K562 (cell line): ENCODE data around the gene ANKMY2. TPM values are rescaled to one million over a fixed set of nuclear protein-coding genes. Genes with fewer than 3 reads are reported as not detected.

Source experiments
- ATAC-seq: fragments of 200-7000 bp; cut with Tn5 transposase; 3 replicates; pipeline ENCODE4 v1.9.1; 2020; ENCODE audit warnings: moderate library complexity
- BruUV-seq: library from RNA; stranded (reverse); fragments of 400-500 nt; replicated peaks from 2 replicates; lab custom pipeline; 2021; lab: Mats Ljungman, UMichigan
- CTCF ChIA-PET: fragments of 300-600 bp; formaldehyde crosslinking; extraction: SDS; loops from one replicate; lab custom pipeline; 2021; ENCODE audit warnings: low intra/inter-chr PET ratio; lab: Yijun Ruan, JAX
- POLR2A ChIA-PET: fragments of 300-600, 350-650 bp; sonication (Branson Sonifier 250); formaldehyde crosslinking; extraction: SDS; loops from one replicate; lab custom pipeline; 2021; ENCODE audit warnings: antibody characterized with exemption, inconsistent platforms; lab: Yijun Ruan, JAX
- DNase-seq, 4 experiments: peaks; one replicate each; pipeline versions ENCODE4 v3.0.0 to v3.0.0-alpha.2; 2011 to 2018; ENCODE audit warnings: low spot score in 3 of 4, mixed read lengths in 3 of 4; ENCODE audit errors: extremely low read depth in 1 of 4
- FAIRE-seq: peaks from 2 replicates; lab custom pipeline; 2011; peaks lifted over from hg19 to GRCh38; lab: Jason Lieb, UNC
- H2AFZ ChIP-seq: 2 replicates; pipeline ENCODE4 v1.6.0; 2011; ENCODE audit warnings: low read depth, low read length, control low read depth, inconsistent platforms
- H3K27ac ChIP-seq: fragments of 200-600 bp; 3 replicates; pipeline ENCODE4 v1.8.0; 2011; ENCODE audit warnings: low read depth, mild to moderate bottlenecking, control low read depth, inconsistent platforms, low read length, moderate library complexity, mixed read lengths; ENCODE audit errors: extremely low read depth
- H3K27me3 ChIP-seq, 2 experiments: fragments of 300-600 bp in 1 of 2; 2 replicates in 1 of 2; 3 replicates in 1 of 2; pipeline versions ENCODE4 v1.6.0 to v1.8.0; 2011; ENCODE audit warnings: inconsistent platforms in 2 of 2, low read length in 2 of 2, mild to moderate bottlenecking in 1 of 2, mixed read lengths in 1 of 2, moderate library complexity in 1 of 2; ENCODE audit not compliant: control insufficient read depth in 2 of 2, insufficient read depth in 2 of 2
- H3K36me3 ChIP-seq: fragments of 300-600 bp; 3 replicates; pipeline ENCODE4 v1.8.0; 2011; ENCODE audit warnings: mild to moderate bottlenecking, low read length, inconsistent platforms; ENCODE audit not compliant: control insufficient read depth, insufficient read depth
- H3K4me1 ChIP-seq, 2 experiments: fragments of 200-600 bp in 1 of 2; replicated peaks in 1 of 2; 2 replicates in 1 of 2; 3 replicates in 1 of 2; pipeline versions ENCODE4 v1.5.1 to v1.8.0; 2011; ENCODE audit warnings: inconsistent platforms in 2 of 2, low read length in 2 of 2, mild to moderate bottlenecking in 1 of 2, mixed read lengths in 1 of 2, moderate library complexity in 1 of 2; ENCODE audit not compliant: control insufficient read depth in 2 of 2, insufficient read depth in 2 of 2
- H3K4me2 ChIP-seq: 2 replicates; pipeline ENCODE4 v1.6.1; 2011; ENCODE audit warnings: low read length, control low read depth, inconsistent platforms, mixed read lengths; ENCODE audit not compliant: insufficient read depth
- H3K4me3 ChIP-seq: fragments of 200-600 bp; sonication (generic), shearing (Covaris generic); 2 replicates; pipeline ENCODE4 v1.5.1; 2016; ENCODE audit warnings: control low read depth, inconsistent platforms
- H3K79me2 ChIP-seq: fragments of 200-600 bp; 3 replicates; pipeline ENCODE4 v1.8.0; 2011; ENCODE audit warnings: low read length, inconsistent platforms; ENCODE audit not compliant: control insufficient read depth, insufficient read depth
- H3K9ac ChIP-seq, 2 experiments: 2 replicates each; pipeline versions ENCODE4 v1.6.0 to v1.6.1; 2011; ENCODE audit warnings: low read depth in 2 of 2, low read length in 2 of 2, control low read depth in 1 of 2, inconsistent platforms in 1 of 2, mild to moderate bottlenecking in 1 of 2, mixed read lengths in 1 of 2; ENCODE audit not compliant: insufficient read depth in 1 of 2
- H3K9me1 ChIP-seq: one replicate; pipeline ENCODE4 v1.6.0; 2011; ENCODE audit warnings: inconsistent platforms, mild to moderate bottlenecking, low read length, moderate library complexity; ENCODE audit not compliant: control insufficient read depth, insufficient read depth
- H3K9me3 ChIP-seq: replicated peaks from 2 replicates; pipeline ENCODE4 v1.5.1; 2011; ENCODE audit warnings: low read depth, low read length, inconsistent platforms; ENCODE audit not compliant: control insufficient read depth, insufficient read depth
- H4K20me1 ChIP-seq: replicated peaks from 2 replicates; pipeline ENCODE4 v1.6.1; 2011; ENCODE audit warnings: low read length, inconsistent platforms, mixed read lengths; ENCODE audit not compliant: control insufficient read depth, insufficient read depth
- ARHGAP35 ChIP-seq: fragments of 450-650 bp; IDR thresholded peaks from 2 replicates; pipeline ENCODE4 v1.6.1; 2018; ENCODE audit not compliant: partially characterized antibody
- C11orf30 ChIP-seq: fragments of 450-650 bp; IDR thresholded peaks from 2 replicates; pipeline ENCODE4 v1.6.1; 2016; ENCODE audit warnings: low read depth, mild to moderate bottlenecking
- KAT7 ChIP-seq: sonication (generic); formaldehyde crosslinking; IDR thresholded peaks from 2 replicates; pipeline ENCODE4 v1.8.0; 2022; ENCODE audit warnings: missing genetic modification reagents, mild to moderate bottlenecking, borderline replicate concordance
- MAFG ChIP-seq: fragments of 450-650 bp; conservative IDR thresholded peaks from 2 replicates; pipeline ENCODE4 v1.6.1; 2016; ENCODE audit warnings: missing genetic modification characterization, missing compliant biosample characterization
- MAFK ChIP-seq: IDR thresholded peaks from 2 replicates; pipeline ENCODE4 v1.6.1; 2011; ENCODE audit warnings: low read length, improper control_type of control experiment
- NFATC3 ChIP-seq: fragments of 450-650 bp; IDR thresholded peaks from 2 replicates; pipeline ENCODE4 v1.6.1; 2017; ENCODE audit warnings: mild to moderate bottlenecking
- PCBP2 ChIP-seq: fragments of 200-400 bp; formaldehyde crosslinking; IDR thresholded peaks from 2 replicates; pipeline ENCODE4 v1.6.1; 2018; ENCODE audit warnings: low read length, low read depth, mild to moderate bottlenecking, moderate library complexity; ENCODE audit not compliant: poor library complexity, severe bottlenecking
- PRPF4 ChIP-seq: fragments of 200-400 bp; formaldehyde crosslinking; IDR thresholded peaks from one replicate; pipeline ENCODE4 v1.6.1; 2017; ENCODE audit warnings: low read length, low read depth, mild to moderate bottlenecking; ENCODE audit not compliant: insufficient read depth, poor library complexity, severe bottlenecking
- SAP30 ChIP-seq: fragments of 200-600 bp; sonication (generic); IDR thresholded peaks from 2 replicates; pipeline ENCODE4 v1.6.1; 2012; ENCODE audit warnings: borderline replicate concordance, low read depth, mild to moderate bottlenecking, moderate library complexity, low read length, control low read depth, inconsistent platforms; ENCODE audit not compliant: insufficient read depth, poor library complexity, severe bottlenecking
- SMARCE1 ChIP-seq: fragments of 450-650 bp; IDR thresholded peaks from 2 replicates; pipeline ENCODE4 v1.7.1; 2016; ENCODE audit warnings: mild to moderate bottlenecking
- TAF9B ChIP-seq: fragments of 450-650 bp; IDR thresholded peaks from 2 replicates; pipeline ENCODE4 v1.6.1; 2018; ENCODE audit warnings: mild to moderate bottlenecking; ENCODE audit not compliant: partially characterized antibody
- ZNF23 ChIP-seq: fragments of 250-450 bp; sonication (Bioruptor Pico); IDR thresholded peaks from 2 replicates; pipeline ENCODE4 v1.4.0; 2020; ENCODE audit warnings: mild to moderate bottlenecking
- ZNF316 ChIP-seq: fragments of 450-650 bp; IDR thresholded peaks from 2 replicates; pipeline ENCODE4 v1.6.1; 2016
- WGBS: fragments of 100-300 bp; shearing (Covaris generic); methylation state at CpG from one replicate; pipeline ENCODE4 v1.1.6; 2016; ENCODE audit warnings: low coverage, mixed read lengths; ENCODE audit not compliant: insufficient coverage; ENCODE audit errors: missing lambda C conversion rate; 5-methylcytosine and 5-hydroxymethylcytosine counted together
- in situ Hi-C: fragments of 300-500 bp; cut with MboI; formaldehyde crosslinking; loops from 4 replicates; pipeline ENCODE4 v1.15.0; 2018; ENCODE audit warnings: inconsistent platforms, mixed read lengths
- intact Hi-C: fragments of 100-400 bp; cut with micrococcal nuclease; formaldehyde crosslinking; loops from 2 replicates; pipeline ENCODE4 v1.14.2; 2022
- polyA plus RNA-seq, 8 experiments: library from polyadenylated mRNA; depleted of rRNA in 4 of 8; stranded (reverse) in 5 of 8; unstranded in 3 of 8; fragments of >200 nt; fragmentation: Nextera tagmentation in 2 of 8; fragmentation: Illumina TruSeq in 1 of 8; extraction: Ambion mirVana in 2 of 8; extraction: Trizol in 1 of 8; gene quantifications; 2 replicates each; pipeline versions ENCODE4 v1.2.1 to v1.2.3, GENCODE V29; 2011 to 2014; ENCODE audit warnings: inconsistent platforms in 1 of 8, missing spikeins in 1 of 8
- total RNA-seq, 7 experiments: library from RNA; depleted of rRNA in 6 of 7; stranded (reverse); fragments of >200 nt in 6 of 7; fragmentation: Illumina TruSeq in 2 of 7; extraction: Trizol in 2 of 7; gene quantifications; 2 replicates each; pipeline versions ENCODE4 v1.2.1 to v1.2.3, GENCODE V29; 2011 to 2021; ENCODE audit warnings: low replicate concordance in 1 of 7
- TF ChIP-seq, protein P1 (sequence below): sonication (generic); formaldehyde crosslinking; IDR thresholded peaks from 2 replicates; pipeline ENCODE4 v1.8.0; 2022; ENCODE audit warnings: missing genetic modification reagents, mild to moderate bottlenecking, moderate library complexity, borderline replicate concordance
- TF ChIP-seq, protein P2 (sequence below): fragments of 250-450 bp; sonication (Bioruptor Pico); IDR thresholded peaks from 2 replicates; pipeline ENCODE4 v1.6.1; 2021; ENCODE audit warnings: mild to moderate bottlenecking
- TF ChIP-seq, protein P3 (sequence below): fragments of 250-450 bp; sonication (Bioruptor Pico); IDR thresholded peaks from 2 replicates; pipeline ENCODE4 v1.4.0; 2020; ENCODE audit warnings: mild to moderate bottlenecking, moderate library complexity
- TF ChIP-seq, protein P4 (sequence below): fragments of 450-650 bp; IDR thresholded peaks from 2 replicates; pipeline ENCODE4 v1.6.1; 2017; ENCODE audit warnings: mild to moderate bottlenecking, moderate library complexity

ANKMY2 gene
- total and polyA plus RNA-seq, 9 of the 15 experiments (the other 6 are each of a cell fraction or from before 2014, with no cell fraction given), result 38.9 to 71.5 (median 48.8) TPM

DNA sequence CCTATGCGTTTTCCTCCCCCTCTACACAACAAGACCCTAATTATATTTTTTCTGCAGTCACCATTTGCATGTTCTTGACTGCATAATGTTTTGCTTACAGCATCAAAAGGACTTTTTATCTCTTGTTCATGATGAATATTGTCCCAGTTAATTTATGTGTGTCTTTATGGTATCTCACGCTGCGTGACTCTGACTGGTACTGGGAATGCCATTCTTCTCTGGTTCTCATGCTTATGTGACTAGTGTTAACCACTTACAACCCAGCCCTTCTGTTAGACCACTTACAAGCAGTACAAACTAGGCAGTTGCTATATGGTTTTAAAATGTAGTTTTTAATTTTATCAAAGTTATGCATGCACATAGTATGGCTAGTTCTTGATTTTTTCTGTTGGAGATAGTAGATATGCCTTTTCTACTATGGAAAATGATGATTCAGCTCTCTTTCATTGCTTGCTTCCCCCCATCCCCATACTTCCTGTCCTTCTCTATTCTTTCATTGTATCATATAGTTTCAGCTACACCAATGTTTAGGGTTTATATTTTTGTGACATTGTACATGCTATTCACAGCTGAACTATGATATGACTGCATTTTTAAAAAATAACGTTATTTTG lies 25.3 kb upstream of the ANKMY2 start:
- CTCF ChIA-PET, result no interaction called here
- DNase-seq (no peak), ATAC-seq (no peak), FAIRE-seq (no peak)
- BruUV-seq, result no TSS peak
- peaks cover 0 to 13% of the 10 kb centered on the region in 2 experiments; a peak in 3 of 5 replicates for H3K4me1 ChIP-seq
- no peak overlapping the region for H3K4me3 ChIP-seq
- in situ Hi-C loops (no loop called here), intact Hi-C loops (no loop called here)
- H3K9me3 ChIP-seq, result no peaks in the 10 kb centered on the region
- no peak overlapping the region for H3K27ac ChIP-seq
- H3K9ac ChIP-seq, result no peak overlapping the region
- peaks cover 84% of the 10 kb centered on the region for H3K79me2 ChIP-seq
- POLR2A ChIA-PET, result interaction anchor here (1.1 kb wide), 1 partner anchor 8 kb away, joined by 4 read pairs; no protein-coding TSS in a partner anchor
- H3K27me3 ChIP-seq, result no peaks in the 10 kb centered on the region
- H3K9me1 ChIP-seq, result no peaks in the 10 kb centered on the region
- WGBS, result 79% methylated on average over 4 of the region's 4 CpGs
- H3K36me3 ChIP-seq, result peaks cover 88% of the 10 kb centered on the region
- H4K20me1 ChIP-seq, result no peaks in the 10 kb centered on the region
- H3K4me2 ChIP-seq, result no peak overlapping the region
- no peak overlapping the region for H2AFZ ChIP-seq
- TF ChIP-seq SAP30 (no peak), TAF9B (no peak), ARHGAP35 (no peak), C11orf30 (peak; percentile 92), PRPF4 (no peak), MAFG (tag) (peak; percentile 79), MAFK (peak; percentile 67; the same call in 1 of the 2 replicates), ZNF316 (peak; percentile 96), KAT7 (CRISPR knock-in tag) (no peak), PCBP2 (no peak), NFATC3 (no peak), ZNF23 (CRISPR knock-in tag) (no peak), SMARCE1 (no peak)
- TF ChIP-seq, protein P1, sequence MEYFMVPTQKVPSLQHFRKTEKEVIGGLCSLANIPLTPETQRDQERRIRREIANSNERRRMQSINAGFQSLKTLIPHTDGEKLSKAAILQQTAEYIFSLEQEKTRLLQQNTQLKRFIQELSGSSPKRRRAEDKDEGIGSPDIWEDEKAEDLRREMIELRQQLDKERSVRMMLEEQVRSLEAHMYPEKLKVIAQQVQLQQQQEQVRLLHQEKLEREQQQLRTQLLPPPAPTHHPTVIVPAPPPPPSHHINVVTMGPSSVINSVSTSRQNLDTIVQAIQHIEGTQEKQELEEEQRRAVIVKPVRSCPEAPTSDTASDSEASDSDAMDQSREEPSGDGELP (CRISPR knock-in tag), result no peak
- TF ChIP-seq, protein P2, sequence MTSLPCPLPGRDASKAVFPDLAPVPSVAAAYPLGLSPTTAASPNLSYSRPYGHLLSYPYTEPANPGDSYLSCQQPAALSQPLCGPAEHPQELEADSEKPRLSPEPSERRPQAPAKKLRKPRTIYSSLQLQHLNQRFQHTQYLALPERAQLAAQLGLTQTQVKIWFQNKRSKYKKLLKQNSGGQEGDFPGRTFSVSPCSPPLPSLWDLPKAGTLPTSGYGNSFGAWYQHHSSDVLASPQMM (CRISPR knock-in tag), result no peak
- TF ChIP-seq, protein P3, sequence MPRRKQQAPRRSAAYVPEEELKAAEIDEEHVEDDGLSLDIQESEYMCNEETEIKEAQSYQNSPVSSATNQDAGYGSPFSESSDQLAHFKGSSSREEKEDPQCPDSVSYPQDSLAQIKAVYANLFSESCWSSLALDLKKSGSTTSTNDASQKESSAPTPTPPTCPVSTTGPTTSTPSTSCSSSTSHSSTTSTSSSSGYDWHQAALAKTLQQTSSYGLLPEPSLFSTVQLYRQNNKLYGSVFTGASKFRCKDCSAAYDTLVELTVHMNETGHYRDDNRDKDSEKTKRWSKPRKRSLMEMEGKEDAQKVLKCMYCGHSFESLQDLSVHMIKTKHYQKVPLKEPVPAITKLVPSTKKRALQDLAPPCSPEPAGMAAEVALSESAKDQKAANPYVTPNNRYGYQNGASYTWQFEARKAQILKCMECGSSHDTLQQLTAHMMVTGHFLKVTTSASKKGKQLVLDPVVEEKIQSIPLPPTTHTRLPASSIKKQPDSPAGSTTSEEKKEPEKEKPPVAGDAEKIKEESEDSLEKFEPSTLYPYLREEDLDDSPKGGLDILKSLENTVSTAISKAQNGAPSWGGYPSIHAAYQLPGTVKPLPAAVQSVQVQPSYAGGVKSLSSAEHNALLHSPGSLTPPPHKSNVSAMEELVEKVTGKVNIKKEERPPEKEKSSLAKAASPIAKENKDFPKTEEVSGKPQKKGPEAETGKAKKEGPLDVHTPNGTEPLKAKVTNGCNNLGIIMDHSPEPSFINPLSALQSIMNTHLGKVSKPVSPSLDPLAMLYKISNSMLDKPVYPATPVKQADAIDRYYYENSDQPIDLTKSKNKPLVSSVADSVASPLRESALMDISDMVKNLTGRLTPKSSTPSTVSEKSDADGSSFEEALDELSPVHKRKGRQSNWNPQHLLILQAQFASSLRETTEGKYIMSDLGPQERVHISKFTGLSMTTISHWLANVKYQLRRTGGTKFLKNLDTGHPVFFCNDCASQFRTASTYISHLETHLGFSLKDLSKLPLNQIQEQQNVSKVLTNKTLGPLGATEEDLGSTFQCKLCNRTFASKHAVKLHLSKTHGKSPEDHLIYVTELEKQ, result no peak
- TF ChIP-seq, protein P4, sequence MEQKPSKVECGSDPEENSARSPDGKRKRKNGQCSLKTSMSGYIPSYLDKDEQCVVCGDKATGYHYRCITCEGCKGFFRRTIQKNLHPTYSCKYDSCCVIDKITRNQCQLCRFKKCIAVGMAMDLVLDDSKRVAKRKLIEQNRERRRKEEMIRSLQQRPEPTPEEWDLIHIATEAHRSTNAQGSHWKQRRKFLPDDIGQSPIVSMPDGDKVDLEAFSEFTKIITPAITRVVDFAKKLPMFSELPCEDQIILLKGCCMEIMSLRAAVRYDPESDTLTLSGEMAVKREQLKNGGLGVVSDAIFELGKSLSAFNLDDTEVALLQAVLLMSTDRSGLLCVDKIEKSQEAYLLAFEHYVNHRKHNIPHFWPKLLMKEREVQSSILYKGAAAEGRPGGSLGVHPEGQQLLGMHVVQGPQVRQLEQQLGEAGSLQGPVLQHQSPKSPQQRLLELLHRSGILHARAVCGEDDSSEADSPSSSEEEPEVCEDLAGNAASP, result no peak
